Osteocyte (in vitro differentiated cells): Measurements from ENCODE around the gene ITPR1. TPM values are rescaled to one million over a fixed set of nuclear protein-coding genes. Genes with fewer than 3 reads are reported as not detected.

ENCODE experiments used
- DNase-seq: peaks from one replicate; pipeline ENCODE4 v3.0.0; 2021; ENCODE audit warnings: mixed read lengths; ENCODE audit not compliant: unreplicated experiment; ENCODE audit errors: extremely low spot score
- H3K27ac Mint-ChIP-seq: one replicate; pipeline ENCODE4 v1.8.0; 2021; ENCODE audit warnings: mild to moderate bottlenecking, mixed read lengths; ENCODE audit not compliant: unreplicated experiment
- H3K27me3 Mint-ChIP-seq: one replicate; pipeline ENCODE4 v1.8.0; 2021; ENCODE audit warnings: mixed read lengths; ENCODE audit not compliant: unreplicated experiment
- H3K36me3 Mint-ChIP-seq: one replicate; pipeline ENCODE4 v1.8.0; 2021; ENCODE audit warnings: mixed read lengths; ENCODE audit not compliant: unreplicated experiment
- H3K4me1 Mint-ChIP-seq: one replicate; pipeline ENCODE4 v1.8.0; 2021; ENCODE audit warnings: mixed read lengths; ENCODE audit not compliant: unreplicated experiment
- H3K4me3 Mint-ChIP-seq: one replicate; pipeline ENCODE4 v1.8.0; 2021; ENCODE audit warnings: mild to moderate bottlenecking, moderate library complexity, mixed read lengths; ENCODE audit not compliant: unreplicated experiment
- H3K9me3 Mint-ChIP-seq: one replicate; pipeline ENCODE4 v1.8.0; 2021; ENCODE audit warnings: mixed read lengths; ENCODE audit not compliant: unreplicated experiment
- total RNA-seq: library from RNA; stranded (reverse); gene quantifications from 2 replicates; pipeline ENCODE4 v1.2.1, GENCODE V29; 2021
- TF ChIP-seq, protein P1 (sequence below): fragments of 200-600 bp; sonication (generic); IDR thresholded peaks from 2 replicates; pipeline ENCODE4 v1.5.0; 2021; ENCODE audit warnings: antibody characterized with exemption, mild to moderate bottlenecking, moderate library complexity

The ITPR1 gene
- total RNA-seq, 1 donor from 2014 or later = 34.3 TPM

DNA sequence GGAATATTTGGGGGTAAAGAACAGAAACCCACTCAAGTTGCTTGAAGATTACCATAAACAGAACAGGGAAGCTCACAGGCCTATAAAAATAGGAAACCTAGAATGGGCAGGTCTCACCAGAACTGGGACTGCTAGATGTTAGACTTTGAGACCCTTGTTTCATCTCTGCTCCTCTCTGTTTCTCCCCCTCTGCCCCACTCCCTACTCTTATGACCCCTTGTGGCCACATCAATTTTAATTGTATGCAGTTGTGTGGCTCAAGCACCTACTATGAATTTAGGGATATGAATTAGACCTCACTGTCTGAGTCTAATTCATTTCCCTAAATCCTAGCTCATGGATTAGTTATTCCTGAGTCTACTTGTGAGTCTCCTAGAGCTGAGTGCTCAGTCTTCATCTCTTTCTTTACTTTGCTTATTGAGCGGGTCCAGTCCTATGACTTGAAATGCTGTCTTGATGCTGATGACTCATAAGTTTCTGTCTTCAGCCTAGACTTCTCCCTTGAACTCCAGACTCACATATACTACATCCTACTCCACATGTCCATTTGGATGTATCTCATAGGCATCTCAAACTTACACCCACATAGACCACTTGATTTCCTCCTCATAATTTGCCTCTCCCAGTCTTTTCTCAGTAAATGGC lies 78.7 kb downstream of the ITPR1 start:
- H3K4me1 Mint-ChIP-seq = peaks cover 3% of the 10 kb centered on the region
- TF ChIP-seq, protein P1, sequence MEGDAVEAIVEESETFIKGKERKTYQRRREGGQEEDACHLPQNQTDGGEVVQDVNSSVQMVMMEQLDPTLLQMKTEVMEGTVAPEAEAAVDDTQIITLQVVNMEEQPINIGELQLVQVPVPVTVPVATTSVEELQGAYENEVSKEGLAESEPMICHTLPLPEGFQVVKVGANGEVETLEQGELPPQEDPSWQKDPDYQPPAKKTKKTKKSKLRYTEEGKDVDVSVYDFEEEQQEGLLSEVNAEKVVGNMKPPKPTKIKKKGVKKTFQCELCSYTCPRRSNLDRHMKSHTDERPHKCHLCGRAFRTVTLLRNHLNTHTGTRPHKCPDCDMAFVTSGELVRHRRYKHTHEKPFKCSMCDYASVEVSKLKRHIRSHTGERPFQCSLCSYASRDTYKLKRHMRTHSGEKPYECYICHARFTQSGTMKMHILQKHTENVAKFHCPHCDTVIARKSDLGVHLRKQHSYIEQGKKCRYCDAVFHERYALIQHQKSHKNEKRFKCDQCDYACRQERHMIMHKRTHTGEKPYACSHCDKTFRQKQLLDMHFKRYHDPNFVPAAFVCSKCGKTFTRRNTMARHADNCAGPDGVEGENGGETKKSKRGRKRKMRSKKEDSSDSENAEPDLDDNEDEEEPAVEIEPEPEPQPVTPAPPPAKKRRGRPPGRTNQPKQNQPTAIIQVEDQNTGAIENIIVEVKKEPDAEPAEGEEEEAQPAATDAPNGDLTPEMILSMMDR = no peak
- no peaks in the 10 kb centered on the region for H3K36me3 Mint-ChIP-seq
- no peak overlapping the region for H3K4me3 Mint-ChIP-seq
- H3K27ac Mint-ChIP-seq = no peak overlapping the region
- no peaks in the 10 kb centered on the region for H3K9me3 Mint-ChIP-seq
- DNase-seq = no peak
- no peaks in the 10 kb centered on the region for H3K27me3 Mint-ChIP-seq

DNA sequence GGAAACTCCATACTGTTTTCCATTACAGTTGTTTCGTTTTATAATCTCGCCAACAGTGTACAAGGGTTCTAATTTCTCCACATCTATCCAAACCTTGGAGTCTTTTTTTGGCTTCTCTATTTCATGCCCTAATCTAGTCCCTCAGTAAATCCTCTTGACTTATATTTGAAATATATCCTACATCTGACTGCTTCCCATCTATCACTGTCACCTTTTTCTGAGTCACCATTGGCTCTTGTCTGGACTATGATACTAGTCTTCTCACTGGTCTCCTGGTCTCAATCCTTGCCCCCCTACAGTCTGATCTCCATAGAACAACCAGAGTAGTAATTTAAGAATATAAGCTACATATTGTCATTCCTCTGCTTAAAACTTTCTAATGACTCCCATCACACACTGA lies 80.0 kb downstream of the ITPR1 start:
- no peak overlapping the region for H3K27ac Mint-ChIP-seq
- no peaks in the 10 kb centered on the region for H3K9me3 Mint-ChIP-seq
- no peaks in the 10 kb centered on the region for H3K36me3 Mint-ChIP-seq
- H3K4me3 Mint-ChIP-seq = no peak overlapping the region
- no peak for DNase-seq
- peaks cover 3% of the 10 kb centered on the region for H3K4me1 Mint-ChIP-seq
- H3K27me3 Mint-ChIP-seq = no peaks in the 10 kb centered on the region
- TF ChIP-seq, protein P1 = no peak

DNA sequence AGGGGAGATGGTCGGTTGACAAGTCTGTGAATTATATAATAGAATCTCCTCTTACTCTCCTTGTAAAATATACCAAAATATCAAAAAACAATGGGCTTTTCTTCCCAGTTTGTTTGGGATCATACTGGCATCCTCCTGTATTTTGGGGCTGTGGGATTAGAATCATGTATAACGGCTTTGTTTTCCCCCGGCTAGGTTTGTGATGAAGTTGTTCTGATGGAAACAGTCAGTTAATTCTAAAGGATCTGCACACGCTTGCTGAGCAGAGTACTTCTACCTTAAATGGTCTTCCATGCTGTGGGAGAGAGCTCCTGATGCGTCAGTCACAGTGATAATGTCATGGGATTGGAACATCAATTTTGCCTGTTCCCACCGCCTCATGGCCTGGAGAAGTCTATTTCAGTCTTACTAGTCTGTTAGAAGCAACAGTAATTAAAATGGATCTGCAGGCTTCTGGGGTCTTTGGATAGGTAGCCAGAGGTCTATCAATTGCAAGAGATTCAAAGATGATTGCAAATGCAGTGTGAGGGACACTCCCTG lies 81.3 kb downstream of the ITPR1 start:
- Mint-ChIP-seq H3K36me3 (no peaks in the 10 kb centered on the region), H3K4me1 (peaks cover 1% of the 10 kb centered on the region), H3K27me3 (no peaks in the 10 kb centered on the region), H3K9me3 (no peaks in the 10 kb centered on the region), H3K27ac (no peak overlapping the region), H3K4me3 (no peak overlapping the region)
- TF ChIP-seq, protein P1 = no peak
- DNase-seq = no peak

DNA sequence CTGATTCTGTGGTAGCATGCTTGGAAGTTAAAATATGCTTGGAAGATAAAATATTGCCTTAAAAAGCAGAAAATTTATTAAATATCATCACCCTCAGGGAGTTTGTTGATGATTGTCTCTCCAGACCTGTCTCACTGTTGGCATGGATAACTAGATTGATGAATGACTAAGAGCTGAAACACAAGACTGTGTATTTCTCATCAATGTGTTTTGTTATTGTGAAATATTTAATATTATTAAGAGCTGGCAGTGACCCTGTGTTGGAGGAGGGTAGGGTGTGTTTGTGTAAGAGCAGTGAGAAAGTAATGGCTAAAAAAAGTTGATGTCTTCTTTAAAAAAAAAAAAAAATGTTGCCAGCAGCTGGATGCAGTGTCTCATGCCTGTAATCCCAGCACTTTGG lies 82.2 kb downstream of the ITPR1 start:
- TF ChIP-seq, protein P1 = no peak
- H3K4me1 Mint-ChIP-seq = peaks cover 1% of the 10 kb centered on the region
- no peaks in the 10 kb centered on the region for H3K36me3 Mint-ChIP-seq
- no peak overlapping the region for H3K27ac Mint-ChIP-seq
- no peak overlapping the region for H3K4me3 Mint-ChIP-seq
- no peaks in the 10 kb centered on the region for H3K27me3 Mint-ChIP-seq
- DNase-seq = no peak
- no peaks in the 10 kb centered on the region for H3K9me3 Mint-ChIP-seq

DNA sequence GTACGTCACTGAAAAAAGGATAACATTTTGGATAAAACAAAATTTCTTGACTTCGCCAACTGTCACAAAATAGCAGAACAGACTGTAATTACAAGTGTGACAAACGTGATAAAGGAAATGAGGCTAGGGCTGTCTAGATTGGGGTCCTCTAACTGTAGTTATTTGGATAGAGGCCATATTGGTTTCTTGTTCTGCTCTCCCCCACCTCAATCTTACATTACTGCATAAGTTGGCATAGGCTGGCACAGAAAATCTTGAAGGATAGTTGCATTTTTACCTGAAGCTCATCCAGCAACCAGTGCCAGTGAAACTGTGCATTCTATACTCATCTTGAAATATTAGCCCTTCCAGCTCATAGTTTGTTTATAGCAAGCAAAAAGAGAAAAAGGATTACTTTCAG lies 84.6 kb downstream of the ITPR1 start:
- no peaks in the 10 kb centered on the region for H3K27me3 Mint-ChIP-seq
- H3K27ac Mint-ChIP-seq = no peak overlapping the region
- H3K9me3 Mint-ChIP-seq = no peaks in the 10 kb centered on the region
- peaks cover 19% of the 10 kb centered on the region for H3K4me1 Mint-ChIP-seq
- no peak for DNase-seq
- no peak overlapping the region for H3K4me3 Mint-ChIP-seq
- TF ChIP-seq, protein P1 = no peak
- no peaks in the 10 kb centered on the region for H3K36me3 Mint-ChIP-seq
